ENCODE measurements around the gene ATP6V0C.
A peak's percentile ranks its signal among the peaks of the same experiment; 100 is the strongest.
"Not testable (repeated sequence)": the region's sequence is repeated elsewhere in the genome, so short reads cannot be mapped to it uniquely, and the experiment has no call there.

ATP6V0C gene

DNA sequence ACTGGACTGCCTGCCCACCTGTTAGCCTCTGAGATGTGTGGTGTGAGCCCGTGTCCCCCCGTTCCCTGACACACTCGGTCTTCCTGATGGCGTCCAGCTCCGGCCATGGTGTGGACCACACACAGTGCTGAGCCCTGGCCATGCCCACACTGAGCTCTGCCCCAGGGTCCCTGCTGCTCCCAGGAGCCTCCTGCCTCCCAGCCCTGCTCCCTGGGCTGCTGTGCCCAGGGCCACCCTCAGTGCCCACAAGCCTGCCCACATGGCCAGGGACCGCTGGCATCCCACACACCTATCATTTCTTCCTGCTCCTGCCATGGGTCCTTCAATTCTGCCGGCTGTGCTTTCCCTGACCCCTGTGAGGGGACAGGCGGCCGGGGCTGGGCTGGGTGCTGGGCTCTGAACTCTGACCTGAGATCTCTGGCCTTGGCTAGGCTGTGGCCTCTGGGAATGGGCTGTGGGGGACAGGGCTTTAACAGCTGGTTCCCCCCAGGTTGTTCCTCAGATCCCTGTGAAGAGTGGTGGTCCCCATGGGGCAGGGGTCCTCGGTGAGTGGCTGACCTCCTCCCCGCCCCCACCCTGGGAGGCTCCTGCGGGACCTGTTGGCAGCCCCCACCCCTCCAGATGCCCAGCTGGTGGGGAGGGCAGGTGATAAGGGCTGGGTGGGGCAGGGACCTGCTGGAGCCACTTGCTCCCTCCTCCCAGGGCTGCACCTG is 13.5 kb downstream of the ATP6V0C start:
- FAIRE-seq: no peak

DNA sequence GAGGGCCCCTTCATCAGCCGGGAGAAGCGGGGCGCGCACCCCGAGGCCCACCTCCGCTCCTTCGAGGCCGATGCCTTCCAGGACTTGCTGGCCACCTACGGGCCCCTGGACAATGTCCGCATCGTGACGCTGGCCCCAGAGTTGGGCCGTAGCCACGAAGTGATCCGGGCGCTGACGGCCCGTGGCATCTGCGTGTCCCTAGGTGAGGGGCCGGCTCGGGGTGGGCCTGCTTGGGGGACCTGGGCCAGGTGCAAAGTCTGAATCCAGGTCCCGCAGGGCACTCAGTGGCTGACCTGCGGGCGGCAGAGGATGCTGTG is 14.0 kb downstream of the ATP6V0C start:
- no peak for FAIRE-seq
- DNase-seq (ENCODE audit: low spot score): no peak

More for the DNA sequence above, 13.5 kb downstream of the ATP6V0C start:
- no peak for DNase-seq (ENCODE audit: low spot score)

DNA sequence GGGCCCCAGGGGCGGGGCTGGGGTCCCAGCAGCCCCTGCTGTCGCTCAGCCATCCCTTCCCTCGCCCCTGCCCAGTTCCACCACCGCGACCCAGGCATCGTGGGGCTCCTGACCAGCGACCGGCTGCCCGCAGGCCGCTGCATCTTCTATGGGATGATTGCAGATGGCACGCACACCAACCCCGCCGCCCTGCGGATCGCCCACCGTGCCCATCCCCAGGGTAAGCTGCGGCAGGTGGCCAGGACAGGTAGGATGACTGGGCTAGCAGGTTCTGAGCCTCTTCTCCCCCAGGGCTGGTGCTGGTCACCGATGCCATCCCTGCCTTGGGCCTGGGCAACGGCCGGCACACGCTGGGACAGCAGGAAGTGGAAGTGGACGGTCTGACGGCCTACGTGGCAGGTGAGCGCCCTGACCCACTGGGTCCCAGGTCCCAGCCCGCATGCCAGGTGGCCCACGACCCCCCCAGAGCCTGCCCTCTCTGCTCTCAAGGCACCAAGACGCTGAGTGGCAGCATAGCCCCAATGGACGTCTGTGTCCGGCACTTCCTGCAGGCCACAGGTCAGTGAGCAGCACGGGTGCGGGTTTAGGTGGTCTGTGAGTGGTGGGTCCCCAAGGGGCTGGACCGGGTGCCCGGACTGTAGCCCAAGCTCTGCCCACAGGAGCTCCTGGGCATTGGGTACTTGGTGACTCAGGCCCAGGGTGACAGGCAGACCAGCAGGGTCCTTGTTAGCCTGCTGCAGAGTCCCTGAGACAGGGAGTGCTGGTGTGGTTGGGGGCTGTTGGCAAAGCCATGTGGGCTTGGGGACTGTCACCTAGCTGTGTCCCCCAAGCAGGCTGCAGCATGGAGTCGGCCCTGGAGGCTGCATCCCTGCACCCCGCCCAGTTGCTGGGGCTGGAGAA is 14.7 kb downstream of the ATP6V0C start:
- FAIRE-seq: no peak

GRCh38 chr16:2529061-2529931 is 15.5 kb downstream of the ATP6V0C start:
- FAIRE-seq: no peak
- DNase-seq (ENCODE audit: low spot score): no peak

More for the DNA sequence above, 14.7 kb downstream of the ATP6V0C start:
- no peak for DNase-seq (ENCODE audit: low spot score)

GRCh38 chr16:2529961-2530628 is 16.3 kb downstream of the ATP6V0C start:
- DNase-seq (ENCODE audit: low spot score): no peak
- no peak for FAIRE-seq

DNA sequence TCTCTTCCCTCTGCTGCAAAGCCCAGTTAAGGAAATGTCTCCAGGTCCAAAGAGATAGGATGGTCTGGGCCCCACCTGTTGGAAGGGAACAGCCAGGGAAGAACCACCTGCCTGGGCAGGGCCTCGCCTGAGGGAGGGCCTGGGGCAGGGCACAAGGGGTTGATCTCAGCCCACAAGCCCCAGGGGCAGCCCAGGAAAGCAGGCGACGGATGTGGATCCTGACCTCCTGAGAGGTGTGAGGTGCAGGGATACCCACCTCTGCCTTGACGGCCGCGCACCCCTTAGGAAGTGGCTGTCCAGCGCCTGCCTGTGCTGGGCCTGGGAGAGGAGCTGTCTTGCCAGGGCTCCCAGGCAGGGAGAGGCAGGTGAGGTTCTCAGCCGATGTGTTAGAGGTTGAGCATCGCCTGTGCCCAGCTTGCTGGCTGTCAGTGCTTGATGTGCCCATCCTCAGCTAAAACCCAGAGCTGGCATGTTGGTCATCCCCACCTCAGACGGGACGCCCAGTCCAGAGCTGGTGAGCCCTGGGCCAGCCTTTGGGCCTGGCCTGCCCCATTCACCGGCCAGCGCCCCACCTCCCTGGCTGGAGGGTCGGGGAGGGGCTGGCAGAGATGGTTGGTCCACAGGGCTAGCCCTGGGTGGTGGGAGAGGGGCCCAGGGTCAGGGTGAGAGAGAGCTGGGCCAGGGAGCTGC is 17.0 kb downstream of the ATP6V0C start:
- no peak for FAIRE-seq
- DNase-seq (ENCODE audit: low spot score): no peak

DNA sequence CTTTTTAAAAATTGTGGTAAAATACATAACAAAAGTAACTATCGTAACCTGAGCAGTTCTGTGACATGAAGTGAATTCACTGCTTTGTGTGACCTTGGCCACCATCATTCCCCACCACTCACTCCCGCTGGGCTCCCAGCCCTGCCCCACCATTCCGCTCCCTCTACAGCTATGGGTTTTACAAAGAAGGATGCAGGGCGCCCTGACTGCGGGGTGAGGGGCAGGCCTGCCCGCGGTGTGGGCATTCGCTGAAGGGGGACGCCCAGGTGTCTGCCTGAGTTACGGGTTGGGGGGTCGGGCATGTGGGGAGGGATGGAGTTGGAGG is 17.6 kb downstream of the ATP6V0C start, which contains the start of gene CEMP1:
Gene CEMP1 (minus strand): TSS at position 38 of the 325 bp plus-strand sequence. CDS start 335 bp downstream, outside the sequence.
- no peak for FAIRE-seq

GRCh38 chr16:2531696-2532493 is 18.1 kb downstream of the ATP6V0C start:
- DNase-seq (ENCODE audit: low spot score) (peak; percentile 89), FAIRE-seq (peak; percentile 75)

More for the DNA sequence above, 17.6 kb downstream of the ATP6V0C start, which contains the start of gene CEMP1:
- DNase-seq (ENCODE audit: low spot score): no peak

DNA sequence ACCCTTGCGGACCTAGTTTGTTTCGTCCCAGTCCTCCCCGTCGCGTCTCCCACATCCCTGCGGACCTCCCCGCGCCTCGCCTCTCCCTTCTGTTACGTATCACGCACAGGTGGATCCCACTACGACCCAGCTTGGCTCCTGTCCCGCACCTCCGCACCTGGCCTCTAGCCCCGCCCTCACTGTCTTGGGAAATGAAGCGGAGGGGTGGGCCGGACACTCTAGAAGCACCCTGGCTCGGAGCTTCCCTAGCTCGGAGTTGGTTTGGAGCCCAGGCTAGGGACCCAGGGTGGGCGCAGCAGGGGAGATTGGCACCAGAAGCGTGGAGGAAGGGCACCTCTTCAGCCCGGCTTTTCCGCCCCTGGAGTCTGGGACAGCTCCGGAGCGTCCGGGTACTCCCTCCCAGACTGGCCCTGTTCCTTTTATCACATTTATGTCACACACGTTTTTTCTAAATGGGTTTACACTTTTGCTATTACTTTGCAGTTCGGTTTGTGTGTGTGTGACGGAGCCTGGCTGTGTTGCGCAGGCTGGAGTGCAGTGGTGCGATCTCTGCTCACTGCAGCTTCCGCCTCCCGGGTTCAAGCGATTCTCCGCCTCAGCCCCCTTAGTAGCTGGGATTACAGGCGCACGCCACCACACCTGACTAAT is 18.9 kb downstream of the ATP6V0C start:
- no peak for FAIRE-seq

GRCh38 chr16:2533142-2533755 is 19.5 kb downstream of the ATP6V0C start:
- DNase-seq (ENCODE audit: low spot score); FAIRE-seq: not testable (repeated sequence)

More for the DNA sequence above, 18.9 kb downstream of the ATP6V0C start:
- DNase-seq (ENCODE audit: low spot score): no peak

GRCh38 chr16:2533912-2534311 is 20.2 kb downstream of the ATP6V0C start:
- FAIRE-seq (no peak), DNase-seq (ENCODE audit: low spot score) (no peak)

DNA sequence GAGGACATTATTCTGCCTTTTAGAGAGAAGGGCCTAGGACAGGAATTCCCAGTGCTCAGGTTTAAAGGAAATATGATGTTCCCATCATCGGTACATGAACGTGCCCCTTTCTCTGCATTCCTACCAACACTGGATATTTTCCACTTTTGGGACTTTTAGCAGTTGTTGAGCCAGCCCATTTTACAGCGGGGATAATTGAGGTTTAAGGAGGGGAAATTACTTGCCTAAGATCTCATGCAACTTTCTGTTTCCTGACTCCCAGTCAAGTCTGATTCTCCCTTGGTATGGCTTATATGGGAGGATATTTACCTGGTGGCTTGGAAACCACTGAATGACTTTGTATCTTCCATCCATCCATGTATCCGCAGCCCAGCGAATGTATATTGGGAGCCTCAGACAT is 20.6 kb downstream of the ATP6V0C start:
- not testable (repeated sequence) for DNase-seq (ENCODE audit: low spot score); FAIRE-seq

DNA sequence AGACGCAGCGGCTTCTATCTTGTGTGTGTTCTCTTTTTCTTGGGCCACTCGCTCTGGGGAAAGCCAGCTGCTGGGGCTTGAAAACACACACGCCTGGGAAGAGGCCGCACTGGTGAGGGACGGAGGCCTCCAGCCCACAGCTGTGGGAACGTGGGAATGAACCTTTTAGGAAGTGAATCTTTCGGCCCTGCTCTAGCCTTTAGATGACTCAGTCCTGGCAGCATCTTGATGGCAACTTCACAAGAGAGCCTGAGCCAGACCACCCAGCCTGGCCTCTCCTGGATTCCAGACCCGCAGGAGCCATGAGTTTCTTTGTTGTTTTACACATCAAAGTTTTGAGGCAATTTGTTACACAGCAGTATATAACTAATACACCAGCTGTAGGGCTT is 21.9 kb downstream of the ATP6V0C start:
- no peak for DNase-seq (ENCODE audit: low spot score)

GRCh38 chr16:2537451-2538379 is 24.0 kb downstream of the ATP6V0C start, which contains the start of gene PDPK1:
Gene PDPK1, plus strand, starts transcription at chr16:2538021. Its CDS starts 92 bp downstream, at chr16:2538113.
- DNase-seq (ENCODE audit: low spot score) (peak; percentile 82), FAIRE-seq (no peak)

More for the DNA sequence above, 21.9 kb downstream of the ATP6V0C start:
- FAIRE-seq: no peak

DNA sequence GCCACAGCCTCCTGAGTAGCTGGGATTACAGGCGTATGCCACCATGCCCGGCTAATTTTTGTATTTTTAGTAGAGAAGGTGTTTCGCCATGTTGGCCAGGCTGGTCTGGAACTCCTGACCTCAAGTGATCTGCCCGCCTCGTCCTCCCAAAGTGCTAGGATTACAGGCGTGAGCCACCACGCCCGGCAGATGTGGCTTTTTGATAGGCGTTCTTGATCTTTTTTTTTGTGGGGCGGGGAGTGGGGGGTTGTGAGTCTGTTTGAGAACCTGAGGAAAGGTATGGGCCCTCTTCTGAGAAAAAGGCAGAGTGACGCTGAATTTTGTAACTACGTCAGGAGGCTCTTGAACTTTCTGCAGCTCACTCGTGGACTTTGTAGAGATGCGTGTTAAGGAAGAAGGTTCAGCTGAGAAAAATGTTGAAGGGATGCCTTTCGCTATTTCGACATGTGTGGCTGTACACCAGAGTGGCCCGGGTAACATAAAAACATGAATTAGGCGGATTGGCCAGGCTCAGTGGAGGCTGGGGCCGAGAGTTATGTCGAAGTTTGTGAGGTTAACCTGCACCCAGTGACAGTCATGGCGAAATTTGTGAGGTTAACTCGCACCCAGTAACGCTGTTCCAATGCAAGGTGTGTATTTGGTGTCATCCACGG is 25.6 kb downstream of the ATP6V0C start:
- FAIRE-seq; DNase-seq (ENCODE audit: low spot score): not testable (repeated sequence)

GRCh38 chr16:2539845-2540458 is 26.2 kb downstream of the ATP6V0C start:
- not testable (repeated sequence) for FAIRE-seq; DNase-seq (ENCODE audit: low spot score)

Measured in RCC 7860 (cell line).